Islet of Langerhans (tissue), 1 donor: Measurements from ENCODE around the gene MDM2.

ENCODE experiments used
- FAIRE-seq: peaks from one replicate; lab custom pipeline; 2011; peaks lifted over from hg19 to GRCh38; lab: Jason Lieb, UNC

Gene MDM2

GRCh38 chr12:68807576-68808387, at the start of gene MDM2:
MDM2 (plus strand) TSS chr12:68808177; CDS start chr12:68808478, 301 bp downstream.
- FAIRE-seq: no peak

- FAIRE-seq: no peak
These were observed 48.1 kb upstream of the MDM2 start for GRCh38 chr12:68759852-68760251.

- FAIRE-seq: no peak
These were observed 47.1 kb upstream of the MDM2 start for GRCh38 chr12:68760806-68761441.

GRCh38 chr12:68761442-68761812, 46.5 kb upstream of the MDM2 start:
- no peak for FAIRE-seq

- no peak for FAIRE-seq
These were observed 45.9 kb upstream of the MDM2 start for GRCh38 chr12:68761901-68762630.

- no peak for FAIRE-seq
These were observed 45.3 kb upstream of the MDM2 start for GRCh38 chr12:68762691-68763090.

- FAIRE-seq: no peak
These were observed 42.3 kb upstream of the MDM2 start for GRCh38 chr12:68765696-68766095.

GRCh38 chr12:68766646-68767045, 41.3 kb upstream of the MDM2 start:
- FAIRE-seq: no peak

- no peak for FAIRE-seq
These were observed 40.8 kb upstream of the MDM2 start for GRCh38 chr12:68767191-68767590.

- no peak for FAIRE-seq
These were observed 39.5 kb upstream of the MDM2 start for GRCh38 chr12:68768431-68768939.

GRCh38 chr12:68769941-68770340, 38.0 kb upstream of the MDM2 start:
- no peak for FAIRE-seq

GRCh38 chr12:68771223-68771925, 36.6 kb upstream of the MDM2 start:
- no peak for FAIRE-seq

- no peak for FAIRE-seq
These were observed 35.3 kb upstream of the MDM2 start for GRCh38 chr12:68772714-68773113.

GRCh38 chr12:68773582-68773981, 34.4 kb upstream of the MDM2 start:
- FAIRE-seq: no peak

GRCh38 chr12:68775121-68775630, 32.8 kb upstream of the MDM2 start:
- FAIRE-seq: no peak

- no peak for FAIRE-seq
These were observed 30.9 kb upstream of the MDM2 start for GRCh38 chr12:68776976-68777610.

GRCh38 chr12:68779280-68779679, 28.7 kb upstream of the MDM2 start:
- no peak for FAIRE-seq

- FAIRE-seq: no peak
These were observed 27.2 kb upstream of the MDM2 start for GRCh38 chr12:68780731-68781130.

- no peak for FAIRE-seq
These were observed 26.2 kb upstream of the MDM2 start for GRCh38 chr12:68781728-68782127.

GRCh38 chr12:68784015-68784414, 24.0 kb upstream of the MDM2 start:
- no peak for FAIRE-seq

- no peak for FAIRE-seq
These were observed 22.6 kb upstream of the MDM2 start for GRCh38 chr12:68785358-68785757.

- FAIRE-seq: no peak
These were observed 22.2 kb upstream of the MDM2 start for GRCh38 chr12:68785823-68786222.
